Measurements from ENCODE around the gene PSD4. TPM values are rescaled to one million over a fixed set of nuclear protein-coding genes. Genes with fewer than 3 reads are reported as not detected.

PSD4 gene
- total RNA-seq, 4 donors from 2014 or later, result 25.1 to 62.5 (median 50.2) TPM

- no peak for TF ChIP-seq POLR2A (IDR thresholded peaks at IDR 0.05)
- peak; percentile 69 to 84 (median 80) for TF ChIP-seq CTCF (IDR thresholded peaks at IDR 0.05)
- H3K27me3 ChIP-seq, result no peaks in the 10 kb centered on the region
- DNase-seq, result no peak
- WGBS, 2 donors, result 30 to 42% methylated on average over 12 to 13 of the region's 13 CpGs
- H3K4me1 ChIP-seq, result peaks cover 0 to 24% (median 6%) of the 10 kb centered on the region in 3 donors
- H3K36me3 ChIP-seq, result peaks cover 0 to 8% (median 2%) of the 10 kb centered on the region in 3 donors
- H3K9me3 ChIP-seq, result no peaks in the 10 kb centered on the region
- intact Hi-C loops (cut with DNase I), result loop anchor here (10.0 kb wide), 1 partner anchor 236 kb away; no protein-coding TSS in a partner anchor
- no peak overlapping the region for H3K4me3 ChIP-seq
- H3K27ac ChIP-seq, result peak overlapping the region in 3 of 4 donors; percentile 47 to 83 (median 64)
These were observed 35.1 kb upstream of the PSD4 start for GRCh38 chr2:113138428-113139322.

- Histone ChIP-seq H3K27me3 (no peaks in the 10 kb centered on the region), H3K27ac (no peak overlapping the region), H3K4me1 (peaks cover 0 to 24% (median 6%) of the 10 kb centered on the region in 3 donors), H3K9me3 (no peaks in the 10 kb centered on the region), H3K4me3 (no peak overlapping the region), H3K36me3 (no peaks in the 10 kb centered on the region)
- intact Hi-C loops (cut with DNase I), result loop anchor here (10.0 kb wide), 1 partner anchor 53 kb away; no protein-coding TSS in a partner anchor
- TF ChIP-seq CTCF (IDR thresholded peaks at IDR 0.05), result no peak
- no peak for TF ChIP-seq POLR2A (IDR thresholded peaks at IDR 0.05)
- WGBS, 2 donors, result 66 to 92% methylated on average over 5 to 6 of the region's 6 CpGs
- DNase-seq, result no peak
These were observed 32.3 kb upstream of the PSD4 start for GRCh38 chr2:113141451-113141850.

- Histone ChIP-seq H3K36me3 (no peaks in the 10 kb centered on the region), H3K4me3 (no peak overlapping the region), H3K27me3 (no peaks in the 10 kb centered on the region), H3K4me1 (peaks cover 0 to 21% (median 6%) of the 10 kb centered on the region in 3 donors), H3K9me3 (no peaks in the 10 kb centered on the region), H3K27ac (no peak overlapping the region)
- WGBS, 2 donors, result 89 to 100% methylated on average over 1 to 2 of the region's 2 CpGs
- intact Hi-C loops (cut with DNase I), result loop anchor here (10.0 kb wide), 1 partner anchor 53 kb away; no protein-coding TSS in a partner anchor
- no peak for TF ChIP-seq POLR2A (IDR thresholded peaks at IDR 0.05)
- DNase-seq, result no peak
These were observed 31.5 kb upstream of the PSD4 start for GRCh38 chr2:113142290-113142689.

GRCh38 chr2:113144259-113144658 lies 29.5 kb upstream of the PSD4 start:
- WGBS, 2 donors, result 64 to 89% methylated on average over 4 of the region's 4 CpGs

GRCh38 chr2:113148606-113149552 lies 24.9 kb upstream of the PSD4 start:
- Histone ChIP-seq H3K4me3 (no peak overlapping the region), H3K27me3 (no peaks in the 10 kb centered on the region), H3K9me3 (no peaks in the 10 kb centered on the region), H3K4me1 (no peaks in the 10 kb centered on the region), H3K27ac (no peak overlapping the region), H3K36me3 (no peaks in the 10 kb centered on the region)
- DNase-seq, result no peak
- 73 to 81% methylated on average over 6 to 7 of the region's 8 CpGs for WGBS, 2 donors
- intact Hi-C loops (cut with DNase I), result loop anchor here (10.0 kb wide), 1 partner anchor 46 kb away; no protein-coding TSS in a partner anchor
- TF ChIP-seq POLR2A (IDR thresholded peaks at IDR 0.05) (no peak), CTCF (IDR thresholded peaks at IDR 0.05) (no peak)

More at GRCh38 chr2:113144259-113144658, 29.5 kb upstream of the PSD4 start:
- Histone ChIP-seq H3K27ac (no peak overlapping the region), H3K36me3 (no peaks in the 10 kb centered on the region), H3K27me3 (no peaks in the 10 kb centered on the region), H3K9me3 (no peaks in the 10 kb centered on the region), H3K4me1 (peaks cover 0 to 1% (median 0%) of the 10 kb centered on the region in 3 donors), H3K4me3 (no peak overlapping the region)
- intact Hi-C loops (cut with DNase I), result loop anchor here (10.0 kb wide), 1 partner anchor 51 kb away; no protein-coding TSS in a partner anchor
- DNase-seq, result no peak
- no peak for TF ChIP-seq POLR2A (IDR thresholded peaks at IDR 0.05)

Measured in esophagus squamous epithelium (tissue), 5 donors.